Naive thymus-derived CD4-positive, alpha-beta T cell (primary cell): ENCODE results near the gene LRGUK. TPM values are rescaled to one million over a fixed set of nuclear protein-coding genes. Genes with fewer than 3 reads are reported as not detected.

Experiments used
- ATAC-seq: fragments of 150-1000 bp; cut with Tn5 transposase; 2 replicates; pipeline ENCODE4 v1.10.0; 2021; ENCODE audit warnings: mild to moderate bottlenecking, moderate library complexity
- CTCF ChIA-PET: fragments of 350-600 bp; sonication (Branson Sonifier 250); formaldehyde crosslinking; loops from one replicate; lab custom pipeline; 2021; ENCODE audit warnings: antibody characterized with exemption; lab: Charles Lee
- POLR2A ChIA-PET: fragments of 350-600 bp; sonication (Branson Sonifier 250); formaldehyde crosslinking; loops from one replicate; lab custom pipeline; 2021; ENCODE audit warnings: antibody characterized with exemption, inconsistent platforms; lab: Charles Lee
- DNase-seq, 9 donors: peaks; one replicate each; pipeline versions ENCODE4 v3.0.0 to v3.0.0-alpha.2; 2020 to 2022; ENCODE audit warnings: mixed read lengths in 1 of 9
- H3K27ac ChIP-seq: one replicate; pipeline ENCODE4 v1.7.0; 2013; ENCODE audit warnings: mild to moderate bottlenecking, low read depth, low read length, moderate library complexity
- H3K27me3 ChIP-seq, 2 donors: one replicate each; pipeline ENCODE4 v1.7.0; 2013; ENCODE audit warnings: low read length in 2 of 2, mild to moderate bottlenecking in 2 of 2, moderate library complexity in 2 of 2; ENCODE audit not compliant: control insufficient read depth in 2 of 2, insufficient read depth in 2 of 2
- H3K36me3 ChIP-seq, 3 experiments: 1 replicate in 2 of 3; 2 replicates in 1 of 3; pipeline ENCODE4 v1.7.0; 2013; ENCODE audit warnings: low read length in 3 of 3, mild to moderate bottlenecking in 3 of 3, moderate library complexity in 1 of 3; ENCODE audit not compliant: insufficient read depth in 3 of 3, control insufficient read depth in 2 of 3
- H3K4me1 ChIP-seq, 2 donors: one replicate each; pipeline ENCODE4 v1.7.0; 2013; ENCODE audit warnings: low read length in 2 of 2, mild to moderate bottlenecking in 2 of 2, moderate library complexity in 1 of 2; ENCODE audit not compliant: control insufficient read depth in 2 of 2, insufficient read depth in 2 of 2
- H3K4me3 ChIP-seq: 2 replicates; pipeline ENCODE4 v1.7.0; 2013; ENCODE audit warnings: mild to moderate bottlenecking, low read length
- H3K9me3 ChIP-seq, 3 experiments: 1 replicate in 2 of 3; 2 replicates in 1 of 3; pipeline ENCODE4 v1.7.0; 2013; ENCODE audit warnings: low read length in 3 of 3; ENCODE audit not compliant: control insufficient read depth in 2 of 3
- H3K27ac Mint-ChIP-seq, 9 donors: one replicate each; pipeline ENCODE4 v1.8.0; 2020 to 2022; ENCODE audit warnings: mixed read lengths in 9 of 9, mild to moderate bottlenecking in 8 of 9, moderate library complexity in 5 of 9, inconsistent platforms in 2 of 9
- H3K27me3 Mint-ChIP-seq, 5 donors: one replicate each; pipeline ENCODE4 v1.8.0; 2021 to 2022; ENCODE audit warnings: mixed read lengths in 5 of 5, mild to moderate bottlenecking in 1 of 5
- H3K36me3 Mint-ChIP-seq, 5 donors: one replicate each; pipeline ENCODE4 v1.8.0; 2020 to 2022; ENCODE audit warnings: mixed read lengths in 5 of 5, mild to moderate bottlenecking in 3 of 5, inconsistent platforms in 1 of 5
- H3K4me1 Mint-ChIP-seq, 7 donors: one replicate each; pipeline ENCODE4 v1.8.0; 2020 to 2022; ENCODE audit warnings: mixed read lengths in 7 of 7, mild to moderate bottlenecking in 3 of 7, inconsistent platforms in 1 of 7
- H3K4me3 Mint-ChIP-seq, 10 donors: one replicate each; pipeline ENCODE4 v1.8.0; 2020 to 2022; ENCODE audit warnings: mild to moderate bottlenecking in 10 of 10, mixed read lengths in 10 of 10, moderate library complexity in 6 of 10, inconsistent platforms in 2 of 10
- H3K9me3 Mint-ChIP-seq, 11 donors: one replicate each; pipeline ENCODE4 v1.8.0; 2020 to 2022; ENCODE audit warnings: mixed read lengths in 11 of 11, mild to moderate bottlenecking in 4 of 11, inconsistent platforms in 1 of 11, moderate library complexity in 1 of 11
- intact Hi-C, 2 donors: fragments of 100-400 bp; cut with micrococcal nuclease; formaldehyde crosslinking; loops; one replicate each; pipeline ENCODE4 v1.15.1; 2023
- polyA plus RNA-seq, 2 donors: library from polyadenylated mRNA; unstranded; fragments of 300-500 nt; fragmentation: Illumina TruSeq; gene quantifications; one replicate each; pipeline ENCODE4 v1.2.3, GENCODE V29; 2021
- total RNA-seq, 6 experiments: library from RNA in 5 of 6; stranded (reverse) in 5 of 6; gene quantifications; 1 replicate in 5 of 6; 2 replicates in 1 of 6; pipeline ENCODE4 v1.2.3 and lab custom pipeline; 2021 to 2026

Gene LRGUK
- total and polyA plus RNA-seq, 7 experiments from 2014 or later: 0.22 to 1.0 (median 0.39) TPM; not detected in 1

- no peak for ATAC-seq
- no peak overlapping the region for H3K4me3 ChIP-seq
- no peak for DNase-seq
- Mint-ChIP-seq H3K27ac (no peak overlapping the region), H3K36me3 (no peaks in the 10 kb centered on the region), H3K4me1 (no peaks in the 10 kb centered on the region), H3K9me3 (no peaks in the 10 kb centered on the region), H3K4me3 (no peak overlapping the region), H3K27me3 (peaks cover 30 to 59% (median 49%) of the 10 kb centered on the region in 5 donors)
- H3K27me3 ChIP-seq: no peaks in the 10 kb centered on the region
- CTCF ChIA-PET: no interaction called here
- H3K36me3 ChIP-seq: no peaks in the 10 kb centered on the region
- no peak overlapping the region for H3K27ac ChIP-seq
- H3K9me3 ChIP-seq: no peaks in the 10 kb centered on the region
- intact Hi-C loops: no loop called here
- no peaks in the 10 kb centered on the region for H3K4me1 ChIP-seq
- POLR2A ChIA-PET: no interaction called here
Observed at GRCh38 chr7:134278502-134279153, 151.5 kb downstream of the LRGUK start.

GRCh38 chr7:134279336-134279735 is 152.2 kb downstream of the LRGUK start:
- H3K27me3 Mint-ChIP-seq: peaks cover 33 to 65% (median 55%) of the 10 kb centered on the region in 5 donors
- H3K36me3 ChIP-seq: no peaks in the 10 kb centered on the region
- no peaks in the 10 kb centered on the region for H3K9me3 ChIP-seq
- no peak overlapping the region for H3K27ac Mint-ChIP-seq
- ATAC-seq (no peak), DNase-seq (no peak)
- intact Hi-C loops: no loop called here
- no peaks in the 10 kb centered on the region for H3K4me1 Mint-ChIP-seq
- H3K9me3 Mint-ChIP-seq: no peaks in the 10 kb centered on the region
- H3K4me1 ChIP-seq: no peaks in the 10 kb centered on the region
- no peaks in the 10 kb centered on the region for H3K27me3 ChIP-seq
- H3K27ac ChIP-seq: no peak overlapping the region
- CTCF ChIA-PET: no interaction called here
- H3K4me3 Mint-ChIP-seq: no peak overlapping the region
- no peaks in the 10 kb centered on the region for H3K36me3 Mint-ChIP-seq
- POLR2A ChIA-PET: no interaction called here
- H3K4me3 ChIP-seq: no peak overlapping the region

GRCh38 chr7:134279898-134280297 is 152.8 kb downstream of the LRGUK start:
- H3K27me3 Mint-ChIP-seq: peaks cover 30 to 62% (median 53%) of the 10 kb centered on the region in 5 donors
- H3K36me3 ChIP-seq: no peaks in the 10 kb centered on the region
- H3K27me3 ChIP-seq: no peaks in the 10 kb centered on the region
- no peaks in the 10 kb centered on the region for H3K9me3 ChIP-seq
- no peak for ATAC-seq
- no peak overlapping the region for H3K27ac ChIP-seq
- no peak for DNase-seq
- no peaks in the 10 kb centered on the region for H3K36me3 Mint-ChIP-seq
- H3K27ac Mint-ChIP-seq: no peak overlapping the region
- no peak overlapping the region for H3K4me3 ChIP-seq
- CTCF ChIA-PET: no interaction called here
- H3K4me3 Mint-ChIP-seq: no peak overlapping the region
- POLR2A ChIA-PET: no interaction called here
- H3K4me1 ChIP-seq: no peaks in the 10 kb centered on the region
- H3K4me1 Mint-ChIP-seq: no peaks in the 10 kb centered on the region
- intact Hi-C loops: no loop called here
- H3K9me3 Mint-ChIP-seq: no peaks in the 10 kb centered on the region

GRCh38 chr7:134280508-134280907 is 153.4 kb downstream of the LRGUK start:
- no peaks in the 10 kb centered on the region for H3K4me1 Mint-ChIP-seq
- H3K27ac ChIP-seq: no peak overlapping the region
- no peak overlapping the region for H3K4me3 Mint-ChIP-seq
- no peaks in the 10 kb centered on the region for H3K4me1 ChIP-seq
- no peak overlapping the region for H3K27ac Mint-ChIP-seq
- ChIA-PET CTCF (no interaction called here), POLR2A (no interaction called here)
- no peaks in the 10 kb centered on the region for H3K27me3 ChIP-seq
- no peaks in the 10 kb centered on the region for H3K36me3 Mint-ChIP-seq
- DNase-seq (no peak), ATAC-seq (no peak)
- no peaks in the 10 kb centered on the region for H3K36me3 ChIP-seq
- no peaks in the 10 kb centered on the region for H3K9me3 Mint-ChIP-seq
- H3K9me3 ChIP-seq: no peaks in the 10 kb centered on the region
- intact Hi-C loops: no loop called here
- H3K4me3 ChIP-seq: no peak overlapping the region
- peaks cover 25 to 56% (median 47%) of the 10 kb centered on the region in 5 donors for H3K27me3 Mint-ChIP-seq

GRCh38 chr7:134284011-134284410 is 156.9 kb downstream of the LRGUK start:
- POLR2A ChIA-PET: no interaction called here

GRCh38 chr7:134284952-134285351 is 157.8 kb downstream of the LRGUK start:
- Histone ChIP-seq H3K9me3 (no peaks in the 10 kb centered on the region), H3K36me3 (no peaks in the 10 kb centered on the region), H3K27ac (no peak overlapping the region), H3K27me3 (no peaks in the 10 kb centered on the region), H3K4me1 (no peaks in the 10 kb centered on the region), H3K4me3 (no peak overlapping the region)
- Mint-ChIP-seq H3K27me3 (peaks cover 7 to 37% (median 23%) of the 10 kb centered on the region in 5 donors), H3K4me1 (peaks cover 0 to 3% (median 0%) of the 10 kb centered on the region in 7 donors), H3K27ac (no peak overlapping the region), H3K36me3 (no peaks in the 10 kb centered on the region), H3K9me3 (no peaks in the 10 kb centered on the region), H3K4me3 (no peak overlapping the region)
- POLR2A ChIA-PET: no interaction called here
- intact Hi-C loops: no loop called here
- ATAC-seq: no peak
- no peak for DNase-seq
- CTCF ChIA-PET: no interaction called here

More at GRCh38 chr7:134284011-134284410, 156.9 kb downstream of the LRGUK start:
- Histone ChIP-seq H3K27me3 (no peaks in the 10 kb centered on the region), H3K27ac (no peak overlapping the region), H3K4me1 (no peaks in the 10 kb centered on the region), H3K36me3 (no peaks in the 10 kb centered on the region), H3K9me3 (no peaks in the 10 kb centered on the region), H3K4me3 (no peak overlapping the region)
- CTCF ChIA-PET: interaction anchor here (0.7 kb wide), 1 partner anchor 1870 kb away, joined by 3 read pairs; no protein-coding TSS in a partner anchor
- intact Hi-C loops: no loop called here
- no peaks in the 10 kb centered on the region for H3K9me3 Mint-ChIP-seq
- H3K4me3 Mint-ChIP-seq: no peak overlapping the region
- peaks cover 11 to 41% (median 31%) of the 10 kb centered on the region in 5 donors for H3K27me3 Mint-ChIP-seq
- no peak for DNase-seq
- no peak for ATAC-seq
- H3K4me1 Mint-ChIP-seq: peaks cover 0 to 3% (median 0%) of the 10 kb centered on the region in 7 donors
- no peaks in the 10 kb centered on the region for H3K36me3 Mint-ChIP-seq
- no peak overlapping the region for H3K27ac Mint-ChIP-seq
